Measurements from ENCODE around the gene FAM118B.

The FAM118B gene

GRCh38 chr11:126211236-126212088 lies at the start of gene FAM118B, which contains the start of gene RPUSD4:
Gene FAM118B (plus strand): TSS chr11:126211782. CDS start chr11:126235002, 23,220 bp downstream.
Gene RPUSD4 (minus strand): TSS chr11:126211650. CDS start chr11:126211638, 12 bp downstream.
- peak; percentile 95 for DNase-seq (ENCODE audit: low spot score)

GRCh38 chr11:126162306-126163030 lies 49.1 kb upstream of the FAM118B start:
- DNase-seq (ENCODE audit: low spot score): no peak

GRCh38 chr11:126163074-126163700 lies 48.4 kb upstream of the FAM118B start:
- no peak for DNase-seq (ENCODE audit: low spot score)

DNA sequence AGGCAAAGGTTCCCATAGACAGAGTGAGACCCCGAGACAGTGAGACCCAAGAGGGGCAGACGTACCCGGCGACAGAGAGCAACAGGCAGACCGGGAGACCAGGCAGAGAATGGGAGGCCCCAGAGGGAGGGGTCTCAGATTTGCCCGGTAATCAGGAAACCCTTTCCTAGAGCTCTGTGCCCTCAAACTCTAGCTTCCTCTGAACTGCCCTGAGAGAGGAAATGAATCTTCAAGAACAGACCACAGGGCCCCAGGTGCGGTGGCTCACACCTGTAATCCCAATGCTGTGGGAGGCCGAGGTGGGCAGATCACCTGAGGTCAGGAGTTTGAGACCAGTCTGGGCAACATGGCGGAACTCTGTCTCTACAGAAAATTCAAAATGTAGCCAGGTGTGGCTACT lies 47.8 kb upstream of the FAM118B start:
- no peak for DNase-seq (ENCODE audit: low spot score)

- no peak for DNase-seq (ENCODE audit: low spot score)
Observed at GRCh38 chr11:126164781-126165180, 46.8 kb upstream of the FAM118B start.

DNA sequence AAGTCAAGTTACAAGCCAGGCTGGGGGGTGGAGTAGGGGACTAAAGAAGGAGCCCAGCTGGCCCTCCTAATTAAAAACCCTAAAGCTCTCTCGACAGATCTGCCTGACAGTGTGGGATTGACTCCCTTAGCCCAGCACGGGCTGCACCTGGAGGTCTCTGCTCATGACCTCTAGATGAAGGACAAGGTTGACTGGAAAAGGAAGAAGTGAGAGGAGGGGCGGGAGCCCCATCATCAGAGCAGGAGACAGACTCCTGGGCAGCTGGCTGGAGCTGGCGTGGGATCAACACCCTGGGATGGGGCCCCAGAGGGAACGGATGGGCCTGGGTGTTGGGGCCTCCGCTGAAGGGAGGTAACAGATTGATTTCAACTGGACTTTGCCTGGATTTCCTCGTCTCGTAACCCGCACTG lies 46.3 kb upstream of the FAM118B start:
- DNase-seq (ENCODE audit: low spot score): no peak

DNA sequence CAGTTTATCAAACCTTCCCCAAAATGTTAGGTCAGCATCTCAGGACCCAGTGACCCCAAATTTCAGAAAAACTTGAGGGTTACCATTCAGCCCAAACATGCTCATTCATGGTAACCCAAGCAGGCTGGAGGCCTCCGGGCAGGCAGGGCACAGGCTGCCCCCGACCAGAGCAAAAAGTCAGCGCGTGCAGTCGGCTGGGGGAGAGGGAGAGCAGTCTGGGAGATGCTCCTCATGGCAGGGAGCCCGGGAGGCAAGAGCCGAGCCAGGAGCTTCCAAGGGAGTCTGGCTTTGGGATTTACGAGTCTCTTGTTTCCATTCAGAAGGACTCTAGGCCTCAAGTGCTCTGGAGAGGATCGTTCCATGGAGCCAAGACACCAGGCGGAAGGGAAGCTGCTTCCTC lies 45.8 kb upstream of the FAM118B start:
- DNase-seq (ENCODE audit: low spot score): no peak

DNA sequence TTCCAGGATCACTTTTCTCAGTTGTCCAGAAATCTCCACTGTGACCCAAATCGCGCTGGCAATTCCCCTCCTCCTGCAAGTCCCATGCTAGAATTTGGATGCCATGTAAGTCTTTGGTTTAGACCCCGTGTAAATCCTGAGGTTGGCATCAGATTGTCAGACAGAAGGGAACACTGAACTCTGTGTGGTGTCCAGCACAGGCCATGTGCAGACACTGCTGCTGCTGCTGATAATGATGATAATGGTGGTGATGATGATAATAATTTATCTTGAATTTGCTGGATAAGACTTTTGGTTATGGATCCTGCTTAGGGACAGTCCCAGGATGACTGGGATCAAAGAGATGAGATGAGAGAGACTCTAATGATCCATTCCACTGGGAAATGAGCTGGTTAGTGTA lies 45.2 kb upstream of the FAM118B start:
- DNase-seq (ENCODE audit: low spot score): no peak

- no peak for DNase-seq (ENCODE audit: low spot score)
Observed at GRCh38 chr11:126167488-126167887, 44.1 kb upstream of the FAM118B start.

DNA sequence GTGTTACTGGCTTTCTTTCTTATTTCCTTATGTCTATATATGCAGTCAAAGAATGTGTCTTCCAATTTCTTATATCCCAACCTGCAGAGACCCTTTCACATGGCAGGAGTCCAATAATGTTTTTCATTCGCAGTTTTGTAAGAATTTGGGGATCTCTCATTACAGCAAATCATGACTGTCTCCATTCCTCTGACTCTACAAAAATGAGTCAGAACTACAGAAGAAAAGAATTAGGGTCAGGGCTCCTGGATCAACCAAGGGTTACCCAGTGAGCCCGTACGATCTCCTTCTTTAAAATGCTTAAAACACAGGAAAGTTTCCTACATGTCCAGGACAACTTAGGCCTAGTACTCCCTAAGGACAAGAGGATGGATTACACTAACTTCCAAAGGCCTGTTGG lies 42.3 kb upstream of the FAM118B start:
- no peak for DNase-seq (ENCODE audit: low spot score)

DNA sequence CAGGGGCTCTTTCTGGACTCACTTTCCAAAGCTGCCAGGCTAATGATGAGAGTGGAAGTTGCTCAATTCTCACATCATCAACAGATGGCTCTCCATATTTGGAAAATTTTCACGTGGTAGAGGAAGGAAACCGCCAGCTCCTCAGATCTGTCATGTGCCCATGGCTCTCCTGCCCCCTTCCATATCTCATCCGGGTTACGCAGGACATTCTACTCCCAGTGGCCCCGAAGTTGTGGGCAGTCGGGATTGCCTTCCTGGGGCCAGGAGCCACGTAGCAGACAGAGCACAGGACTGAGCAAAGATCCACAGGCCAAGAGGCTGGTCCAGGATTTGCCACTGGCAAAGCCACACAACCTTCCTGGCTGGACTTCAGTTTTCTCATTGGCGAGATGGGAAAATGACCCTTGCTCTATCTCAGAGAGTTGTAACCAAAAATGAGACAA lies 39.0 kb upstream of the FAM118B start:
- DNase-seq (ENCODE audit: low spot score): no peak

DNA sequence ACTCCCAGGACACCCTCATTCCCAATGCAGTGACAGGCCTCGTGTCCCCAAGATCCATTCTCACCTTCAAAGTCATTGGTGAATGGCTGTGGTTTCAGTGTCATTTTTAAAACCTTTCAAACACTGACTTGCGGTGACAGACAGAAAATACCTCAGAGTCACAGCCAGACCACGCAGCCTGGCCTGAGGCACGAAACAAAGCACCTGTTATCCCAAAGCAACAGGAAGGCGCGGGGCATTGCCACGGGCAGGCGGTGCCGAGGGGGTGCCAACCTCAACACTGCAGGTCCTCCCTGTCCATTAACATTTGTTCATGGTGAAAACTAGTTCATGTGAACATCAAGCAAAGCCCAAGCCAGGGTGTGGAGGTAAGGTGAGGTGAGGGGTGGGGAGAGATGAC lies 38.3 kb upstream of the FAM118B start:
- DNase-seq (ENCODE audit: low spot score): peak; percentile 95

DNA sequence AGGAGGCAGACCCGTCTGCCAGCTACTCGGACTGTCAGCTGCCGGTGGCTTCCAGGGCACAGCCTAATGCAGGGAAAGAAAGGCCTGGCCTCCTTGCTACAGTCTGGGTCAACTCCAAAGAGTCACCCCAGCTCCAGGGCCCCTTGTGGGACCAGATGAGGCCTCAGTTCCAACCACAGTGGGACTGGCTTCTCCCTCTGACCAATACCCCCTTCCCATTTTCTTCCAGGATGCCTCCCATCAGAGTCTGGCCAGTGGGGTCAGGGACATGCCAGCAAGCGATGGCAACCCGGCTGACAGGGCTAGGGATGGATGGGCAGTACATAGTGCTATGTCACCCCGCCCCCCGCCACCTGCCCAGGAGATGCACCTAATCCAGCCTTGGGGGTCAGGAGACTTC lies 36.8 kb upstream of the FAM118B start:
- no peak for DNase-seq (ENCODE audit: low spot score)

- no peak for DNase-seq (ENCODE audit: low spot score)
Observed at GRCh38 chr11:126175393-126175792, 36.2 kb upstream of the FAM118B start.

DNA sequence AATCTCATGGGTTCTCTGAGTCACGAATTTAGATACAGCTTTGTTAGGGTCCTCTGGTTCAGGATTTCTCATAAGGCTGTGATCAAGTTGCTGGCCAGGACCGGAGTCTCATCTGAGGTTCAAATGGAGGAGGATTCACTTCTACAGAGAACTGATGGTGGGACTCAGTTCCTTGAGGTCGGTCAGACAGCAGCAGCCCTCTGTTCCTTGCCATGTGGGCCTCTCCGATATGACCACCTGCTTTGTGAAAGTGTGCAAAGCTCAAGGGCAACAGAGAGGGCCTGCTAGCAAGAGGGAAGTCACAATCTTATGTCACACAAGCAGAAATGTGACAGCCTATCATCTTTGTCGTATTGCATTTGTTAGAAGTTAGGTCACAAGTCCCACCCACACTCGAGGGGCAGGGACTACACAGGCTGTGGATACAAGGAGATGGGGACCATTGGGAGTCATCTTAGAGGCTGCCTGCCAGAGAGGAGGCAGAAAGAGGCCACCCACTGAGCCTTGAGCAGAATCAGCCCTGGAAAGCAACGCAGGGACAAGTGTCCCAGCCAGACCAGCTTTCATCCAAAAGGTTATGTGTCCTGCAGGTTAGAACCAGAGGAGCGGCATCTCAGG lies 34.6 kb upstream of the FAM118B start:
- no peak for DNase-seq (ENCODE audit: low spot score)

- no peak for DNase-seq (ENCODE audit: low spot score)
Observed at GRCh38 chr11:126181939-126182730, 29.4 kb upstream of the FAM118B start.

DNA sequence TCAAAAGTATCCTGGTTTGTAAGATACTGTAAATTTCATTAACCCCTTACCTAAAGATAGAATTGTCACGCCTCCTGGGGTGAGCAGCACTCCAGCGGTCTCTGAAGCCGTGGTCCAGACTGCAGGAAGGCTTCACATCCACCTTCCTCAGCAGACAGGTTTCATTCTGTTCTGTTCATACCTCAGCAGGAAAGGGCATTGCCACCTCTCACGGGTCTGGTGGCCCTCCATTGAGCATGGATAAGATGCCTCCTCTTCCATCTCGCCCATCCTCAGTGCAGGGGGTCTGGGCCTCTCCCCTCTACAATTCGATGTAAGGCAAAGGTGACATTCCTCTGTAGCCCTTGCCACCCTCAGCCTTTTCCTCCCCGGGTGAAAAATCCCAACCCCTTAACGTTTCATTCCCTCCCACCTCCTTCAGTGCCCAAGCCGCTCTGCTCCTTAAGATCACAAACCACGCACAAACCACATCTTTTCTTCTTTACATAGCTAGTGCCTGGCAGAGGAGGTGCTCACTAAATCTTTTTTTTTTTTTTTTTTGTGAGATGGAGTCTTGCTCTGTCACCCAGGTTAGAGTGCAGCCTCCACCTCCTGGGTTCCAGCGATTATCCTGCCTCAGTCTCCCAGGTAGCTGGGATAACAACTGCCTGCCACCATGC lies 28.7 kb upstream of the FAM118B start:
- DNase-seq (ENCODE audit: low spot score): no peak

- DNase-seq (ENCODE audit: low spot score): peak; percentile 64
Observed at GRCh38 chr11:126185259-126186024, 26.1 kb upstream of the FAM118B start.

DNA sequence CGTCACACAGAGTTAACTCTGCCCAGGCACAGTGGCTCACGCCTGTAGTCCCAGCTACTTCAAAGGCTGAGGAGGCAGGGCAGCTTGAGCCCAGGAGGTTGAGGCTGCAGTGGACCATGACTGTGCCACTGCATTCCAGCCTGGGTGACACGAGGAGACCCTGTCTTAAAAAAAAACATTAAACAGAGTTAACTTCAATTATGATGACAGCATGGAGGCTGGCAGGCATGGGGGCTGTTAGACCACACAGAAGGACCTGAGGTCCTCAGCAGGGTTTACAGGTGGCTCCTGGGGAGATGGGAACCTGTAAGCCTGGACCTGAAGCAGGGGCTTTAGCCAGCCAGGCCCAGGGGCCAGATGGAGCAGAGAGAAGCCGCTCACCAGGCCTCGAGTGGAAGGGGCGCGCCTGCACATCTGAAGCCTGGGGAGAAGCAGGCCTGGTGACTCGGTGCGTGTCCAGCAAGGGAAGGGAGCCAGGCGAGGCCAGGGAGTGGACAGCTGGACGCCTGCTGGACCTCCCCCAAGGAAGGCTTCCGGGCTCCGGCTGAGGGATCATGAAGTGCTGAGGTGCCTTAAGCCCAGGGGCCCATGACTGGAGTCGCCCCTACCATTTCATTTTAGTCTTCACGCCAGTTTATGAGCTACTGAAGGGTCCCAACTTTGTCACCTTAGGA lies 25.4 kb upstream of the FAM118B start:
- no peak for DNase-seq (ENCODE audit: low spot score)

Measured in SW480 (cell line).